Esophagus squamous epithelium (tissue), 4 donors: ENCODE data around the gene RPS29.
A peak's percentile ranks its signal among the peaks of the same experiment; 100 is the strongest.

ENCODE experiments used
- CTCF ChIP-seq, 6 experiments: fragments of 450-650 bp in 4 of 6; fragments of 200-600 bp in 2 of 6; sonication (generic) in 2 of 6; IDR thresholded peaks; one replicate each; pipeline ENCODE4 v1.5.1; 2016 to 2019; ENCODE audit warnings: antibody characterized with exemption in 6 of 6, mild to moderate bottlenecking in 4 of 6, moderate library complexity in 4 of 6
- POLR2A ChIP-seq, 4 donors: fragments of 450-650 bp; IDR thresholded peaks; one replicate each; pipeline ENCODE4 v1.6.1; 2017; ENCODE audit warnings: antibody characterized with exemption in 4 of 4, mild to moderate bottlenecking in 4 of 4, moderate library complexity in 3 of 4

DNA sequence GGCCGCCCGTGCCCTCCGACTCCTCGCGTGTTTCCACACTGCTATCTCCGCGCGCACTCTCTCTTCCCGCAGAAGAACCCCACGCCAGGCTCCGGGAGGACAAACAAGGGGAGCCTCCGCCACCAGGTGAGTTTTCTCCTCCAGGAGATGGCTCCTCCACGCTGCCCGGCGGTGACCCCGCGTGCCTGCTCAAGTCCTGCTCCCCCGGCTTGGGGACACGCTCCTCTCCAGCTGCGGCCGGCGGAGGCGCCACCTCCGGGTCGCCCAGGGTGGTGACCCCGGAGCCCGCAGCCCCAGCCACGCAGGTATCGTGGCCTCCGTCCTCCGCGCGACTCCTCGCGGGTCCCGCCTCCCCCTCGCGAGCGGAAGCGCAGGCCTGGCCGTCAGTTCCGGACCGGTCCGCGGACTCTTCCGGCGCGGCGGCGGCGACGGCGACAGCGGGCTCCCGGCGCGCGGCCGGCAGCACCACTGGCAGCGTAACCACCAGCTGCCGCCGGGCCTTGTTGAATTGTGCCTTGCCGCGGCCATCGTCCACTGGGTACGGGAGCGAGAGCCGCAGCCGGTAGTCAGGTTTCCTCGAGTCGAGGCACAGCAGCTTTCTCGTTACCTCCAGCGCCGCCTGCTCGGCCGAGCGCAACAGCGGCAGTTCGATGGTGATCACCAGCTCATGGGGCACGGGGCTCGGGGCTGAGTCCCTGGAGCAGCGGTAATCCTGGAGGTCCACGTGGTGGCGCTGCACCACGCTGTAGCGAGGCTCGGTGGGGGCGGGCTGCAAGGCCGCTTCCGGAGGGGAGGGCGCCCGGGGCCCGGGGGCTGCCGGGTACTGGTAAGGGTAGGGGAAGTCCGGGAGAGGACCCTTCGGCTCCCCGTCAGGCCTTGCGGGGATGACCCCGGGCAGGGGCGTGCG, 47.7 kb upstream of the RPS29 start:
- TF ChIP-seq CTCF (IDR thresholded peaks at IDR 0.05) (peak; percentile 65 to 94 (median 81)), POLR2A (IDR thresholded peaks at IDR 0.05) (peak in 2 of 4 donors; percentile 81 to 87)
